DOHH2 (cell line): ENCODE results near the gene NUDT16L1.

Experiments used
- EZH2phosphoT487 ChIP-seq: fragments of 200-600 bp; sonication (generic); IDR thresholded peaks from 2 replicates; pipeline ENCODE4 v1.6.1; 2017; ENCODE audit warnings: borderline replicate concordance, mild to moderate bottlenecking, antibody characterized with exemption, low read length, moderate library complexity, mixed read lengths
- TF ChIP-seq, protein P1 (sequence below): fragments of 200-600 bp; sonication (generic); IDR thresholded peaks from one replicate; pipeline ENCODE4 v1.5.1; 2014; ENCODE audit warnings: antibody characterized with exemption, mild to moderate bottlenecking, low read depth, low read length; ENCODE audit not compliant: poor library complexity, severe bottlenecking

DNA sequence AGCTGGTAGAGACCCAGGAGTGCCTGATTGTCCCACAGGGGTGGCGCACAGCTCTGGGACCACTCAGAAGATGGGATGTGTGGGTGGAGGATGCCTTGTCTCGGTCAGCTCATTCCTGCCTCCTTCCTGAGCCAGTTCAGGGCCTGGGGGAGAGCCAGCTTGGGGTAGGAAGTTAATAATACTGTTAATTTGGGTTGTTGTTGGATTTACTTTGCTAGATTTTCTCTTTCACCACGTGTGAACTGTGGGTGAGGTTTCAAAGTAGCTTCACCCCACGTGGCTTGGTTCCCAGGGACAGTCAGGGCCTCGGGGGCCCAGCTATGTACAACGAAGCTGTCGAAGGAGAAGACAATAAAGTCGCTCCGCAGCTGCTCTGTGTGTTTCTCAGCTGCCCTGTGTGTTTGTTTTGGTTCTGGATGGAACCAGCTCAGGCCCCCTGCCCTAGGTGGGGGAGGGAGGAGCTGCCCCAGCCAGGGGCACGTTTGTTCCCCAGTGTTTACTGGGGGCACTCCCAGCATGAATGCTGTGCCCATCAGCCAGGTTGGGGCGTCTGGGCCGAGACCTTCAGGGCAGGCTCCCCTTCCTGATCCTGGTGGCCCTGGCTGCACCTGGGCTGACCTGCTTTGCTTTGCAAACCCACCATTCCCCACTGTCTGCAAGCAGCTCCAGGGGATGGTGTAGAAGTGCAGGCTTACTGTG, 2.3 kb downstream of the NUDT16L1 start:
- TF ChIP-seq, protein P1, sequence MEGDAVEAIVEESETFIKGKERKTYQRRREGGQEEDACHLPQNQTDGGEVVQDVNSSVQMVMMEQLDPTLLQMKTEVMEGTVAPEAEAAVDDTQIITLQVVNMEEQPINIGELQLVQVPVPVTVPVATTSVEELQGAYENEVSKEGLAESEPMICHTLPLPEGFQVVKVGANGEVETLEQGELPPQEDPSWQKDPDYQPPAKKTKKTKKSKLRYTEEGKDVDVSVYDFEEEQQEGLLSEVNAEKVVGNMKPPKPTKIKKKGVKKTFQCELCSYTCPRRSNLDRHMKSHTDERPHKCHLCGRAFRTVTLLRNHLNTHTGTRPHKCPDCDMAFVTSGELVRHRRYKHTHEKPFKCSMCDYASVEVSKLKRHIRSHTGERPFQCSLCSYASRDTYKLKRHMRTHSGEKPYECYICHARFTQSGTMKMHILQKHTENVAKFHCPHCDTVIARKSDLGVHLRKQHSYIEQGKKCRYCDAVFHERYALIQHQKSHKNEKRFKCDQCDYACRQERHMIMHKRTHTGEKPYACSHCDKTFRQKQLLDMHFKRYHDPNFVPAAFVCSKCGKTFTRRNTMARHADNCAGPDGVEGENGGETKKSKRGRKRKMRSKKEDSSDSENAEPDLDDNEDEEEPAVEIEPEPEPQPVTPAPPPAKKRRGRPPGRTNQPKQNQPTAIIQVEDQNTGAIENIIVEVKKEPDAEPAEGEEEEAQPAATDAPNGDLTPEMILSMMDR = no peak
- no peak for TF ChIP-seq EZH2phosphoT487
